H1 (cell line): ENCODE results near the gene ANKRD2.

Experiments
- CHD1 ChIP-seq: IDR thresholded peaks from 2 replicates; pipeline ENCODE4 v1.6.1; 2012; ENCODE audit warnings: low read depth, low read length, improper control_type of control experiment
- CREB1 ChIP-seq: IDR thresholded peaks from 2 replicates; pipeline ENCODE4 v1.6.1; 2012; ENCODE audit warnings: inconsistent platforms
- EZH2 ChIP-seq: fragments of 200-600 bp; sonication (generic); IDR thresholded peaks from 2 replicates; pipeline ENCODE4 v1.7.1; 2012; ENCODE audit warnings: low read depth, mild to moderate bottlenecking, moderate library complexity, low read length, inconsistent platforms; ENCODE audit not compliant: severe bottlenecking
- POLR2A ChIP-seq, 2 experiments: IDR thresholded peaks; 1 replicate in 1 of 2; 2 replicates in 1 of 2; pipeline ENCODE4 v1.6.1; 2011; ENCODE audit warnings: low read depth in 2 of 2, low read length in 2 of 2, mild to moderate bottlenecking in 2 of 2; ENCODE audit errors: control extremely low read depth in 1 of 2
- POLR2AphosphoS5 ChIP-seq: IDR thresholded peaks from 2 replicates; pipeline ENCODE4 v1.6.1; 2011; ENCODE audit warnings: low read depth, low read length
- RXRA ChIP-seq: IDR thresholded peaks from 2 replicates; pipeline ENCODE4 v1.6.1; 2011; ENCODE audit warnings: low read depth, mild to moderate bottlenecking, low read length, moderate library complexity; ENCODE audit not compliant: insufficient read depth
- ZNF274 ChIP-seq: IDR thresholded peaks from 2 replicates; pipeline ENCODE4 v1.7.0; 2012; ENCODE audit warnings: low read length, borderline replicate concordance; ENCODE audit errors: extremely low read depth
- TF ChIP-seq, protein P1 (sequence below), 3 experiments: IDR thresholded peaks; 1 replicate in 2 of 3; 2 replicates in 1 of 3; pipeline versions ENCODE4 v1.5.1 to v1.6.1; 2011; ENCODE audit warnings: low read length in 3 of 3, mild to moderate bottlenecking in 3 of 3, inconsistent platforms in 2 of 3, low read depth in 1 of 3, moderate library complexity in 1 of 3; ENCODE audit not compliant: insufficient read depth in 1 of 3; ENCODE audit errors: control extremely low read depth in 1 of 3

DNA sequence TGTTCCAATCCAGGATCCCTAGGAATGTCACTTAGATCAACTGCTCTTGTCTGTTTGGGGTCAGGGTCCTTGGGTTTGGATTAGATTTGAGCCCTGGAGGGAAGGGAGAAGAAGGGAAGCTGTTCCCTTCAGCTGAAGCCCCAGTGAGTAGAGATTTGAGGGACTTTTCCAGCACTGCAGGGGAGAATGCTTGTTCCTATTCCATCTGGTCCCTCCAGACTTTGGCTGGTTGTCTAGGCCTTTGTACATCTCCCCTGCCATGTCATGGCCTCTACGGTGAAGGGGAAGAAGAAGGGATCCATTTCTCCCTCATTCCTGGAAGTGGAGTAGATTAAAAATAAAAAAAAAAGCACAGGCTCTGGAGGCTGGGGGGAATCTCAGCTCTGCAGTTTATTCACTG lies 28.0 kb downstream of the ANKRD2 start:
- TF ChIP-seq CHD1 = no peak
- no peak for TF ChIP-seq ZNF274
- TF ChIP-seq, protein P1, sequence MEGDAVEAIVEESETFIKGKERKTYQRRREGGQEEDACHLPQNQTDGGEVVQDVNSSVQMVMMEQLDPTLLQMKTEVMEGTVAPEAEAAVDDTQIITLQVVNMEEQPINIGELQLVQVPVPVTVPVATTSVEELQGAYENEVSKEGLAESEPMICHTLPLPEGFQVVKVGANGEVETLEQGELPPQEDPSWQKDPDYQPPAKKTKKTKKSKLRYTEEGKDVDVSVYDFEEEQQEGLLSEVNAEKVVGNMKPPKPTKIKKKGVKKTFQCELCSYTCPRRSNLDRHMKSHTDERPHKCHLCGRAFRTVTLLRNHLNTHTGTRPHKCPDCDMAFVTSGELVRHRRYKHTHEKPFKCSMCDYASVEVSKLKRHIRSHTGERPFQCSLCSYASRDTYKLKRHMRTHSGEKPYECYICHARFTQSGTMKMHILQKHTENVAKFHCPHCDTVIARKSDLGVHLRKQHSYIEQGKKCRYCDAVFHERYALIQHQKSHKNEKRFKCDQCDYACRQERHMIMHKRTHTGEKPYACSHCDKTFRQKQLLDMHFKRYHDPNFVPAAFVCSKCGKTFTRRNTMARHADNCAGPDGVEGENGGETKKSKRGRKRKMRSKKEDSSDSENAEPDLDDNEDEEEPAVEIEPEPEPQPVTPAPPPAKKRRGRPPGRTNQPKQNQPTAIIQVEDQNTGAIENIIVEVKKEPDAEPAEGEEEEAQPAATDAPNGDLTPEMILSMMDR (IDR thresholded peaks at IDR 0.05; ENCODE audit: control extremely low read depth in 1 of 3, insufficient read depth in 1 of 3, low read depth in 1 of 3, low read length in 3 of 3) = no peak
- no peak for TF ChIP-seq CREB1
- TF ChIP-seq POLR2A (IDR thresholded peaks at IDR 0.05; ENCODE audit: control extremely low read depth in 1 of 2, low read depth in 2 of 2, low read length in 2 of 2) = no peak
- no peak for TF ChIP-seq RXRA
- no peak for TF ChIP-seq EZH2
- no peak for TF ChIP-seq POLR2AphosphoS5
